Erythroblast (primary cell): Measurements from ENCODE around the gene ANO6.

Source experiments
- GATA1 ChIP-seq: IDR thresholded peaks from 2 replicates; pipeline ENCODE4 v1.6.1; 2011; ENCODE audit warnings: low read depth, mild to moderate bottlenecking, control low read depth, low read length, moderate library complexity
- POLR2A ChIP-seq: IDR thresholded peaks from 2 replicates; pipeline ENCODE4 v1.6.1; 2011; ENCODE audit warnings: mild to moderate bottlenecking, low read length

DNA sequence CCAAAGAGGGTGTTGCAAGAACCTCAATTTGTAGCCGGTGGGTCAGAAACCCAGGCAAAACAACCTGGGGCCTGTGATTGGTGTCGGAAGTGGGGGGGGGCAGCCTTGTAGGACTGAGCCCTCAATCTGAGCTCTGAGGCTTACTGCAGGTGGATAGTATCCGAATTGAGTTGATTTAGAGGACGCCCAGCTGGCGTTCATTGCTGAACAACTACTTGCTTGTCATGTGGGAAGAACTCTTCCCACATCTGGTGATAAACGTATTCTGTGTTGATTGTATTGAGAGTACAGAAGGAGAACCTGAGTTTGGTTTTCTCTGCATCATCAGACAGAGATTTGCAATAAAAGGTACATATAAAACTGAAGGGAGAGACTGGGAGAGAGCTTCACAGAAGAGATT, 5.1 kb downstream of the ANO6 start:
- no peak for TF ChIP-seq POLR2A
- TF ChIP-seq GATA1, result no peak
